Right atrium auricular region (tissue), 2 donors: ENCODE results near the gene CYP26B1. TPM values are rescaled to one million over a fixed set of nuclear protein-coding genes. Genes with fewer than 3 reads are reported as not detected.

Source experiments
- DNase-seq: peaks from one replicate; pipeline ENCODE4 v3.0.0-alpha.2; 2019; ENCODE audit warnings: low spot score
- H3K27ac ChIP-seq, 2 donors: fragments of 200-600 bp; sonication (generic); 1 replicate in 1 of 2; 2 replicates in 1 of 2; pipeline ENCODE4 v1.5.1; 2016 to 2019
- H3K27me3 ChIP-seq, 2 donors: fragments of 200-600 bp; sonication (generic); one replicate each; pipeline versions ENCODE4 v1.5.1 to v1.6.0; 2017 to 2019
- H3K36me3 ChIP-seq: fragments of 200-600 bp; sonication (generic); one replicate; pipeline ENCODE4 v1.5.1; 2016
- H3K4me1 ChIP-seq, 2 donors: fragments of 200-600 bp; sonication (generic); one replicate each; pipeline versions ENCODE4 v1.5.1 to v1.6.0; 2017 to 2019
- H3K4me3 ChIP-seq, 2 donors: fragments of 200-600 bp; sonication (generic); 1 replicate in 1 of 2; 2 replicates in 1 of 2; pipeline ENCODE4 v1.5.1; 2017 to 2019; ENCODE audit warnings: mild to moderate bottlenecking in 1 of 2, moderate library complexity in 1 of 2
- H3K9me3 ChIP-seq, 2 donors: fragments of 200-600 bp; sonication (generic); one replicate each; pipeline ENCODE4 v1.5.1; 2019
- total RNA-seq, 2 donors: library from RNA; depleted of rRNA; stranded (reverse); fragments of >200 nt; gene quantifications; one replicate each; pipeline ENCODE4 v1.1.0, GENCODE V29; 2016
- TF ChIP-seq, protein P1 (sequence below), 2 donors: fragments of 200-600 bp; sonication (generic); IDR thresholded peaks; one replicate each; pipeline ENCODE4 v1.5.1; 2019; ENCODE audit warnings: antibody characterized with exemption in 2 of 2

Gene CYP26B1
- total RNA-seq, 2 donors from 2014 or later = 2.5 to 12.8 TPM

DNA sequence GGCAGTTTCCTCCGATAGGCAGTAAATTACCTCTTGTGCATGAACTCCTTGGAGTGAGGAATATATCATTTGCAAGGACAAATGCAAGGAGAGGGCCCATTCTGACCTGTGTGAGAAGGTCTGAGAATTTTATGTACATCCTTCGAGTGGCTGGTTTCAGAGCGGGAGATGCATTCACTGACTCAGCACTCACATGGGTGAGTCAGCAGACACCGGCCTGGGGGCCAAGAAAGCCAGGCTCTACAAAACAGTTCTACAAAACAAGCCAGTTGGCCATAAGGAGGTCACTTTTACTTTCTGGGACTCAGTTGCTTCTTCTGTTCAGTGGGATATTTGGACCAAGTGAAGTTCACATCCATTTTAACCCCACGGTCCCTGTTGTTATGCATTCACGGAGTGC lies 35.3 kb downstream of the CYP26B1 start:
- no peak overlapping the region for H3K4me3 ChIP-seq
- H3K36me3 ChIP-seq = no peaks in the 10 kb centered on the region
- H3K27ac ChIP-seq = no peak overlapping the region
- TF ChIP-seq, protein P1, sequence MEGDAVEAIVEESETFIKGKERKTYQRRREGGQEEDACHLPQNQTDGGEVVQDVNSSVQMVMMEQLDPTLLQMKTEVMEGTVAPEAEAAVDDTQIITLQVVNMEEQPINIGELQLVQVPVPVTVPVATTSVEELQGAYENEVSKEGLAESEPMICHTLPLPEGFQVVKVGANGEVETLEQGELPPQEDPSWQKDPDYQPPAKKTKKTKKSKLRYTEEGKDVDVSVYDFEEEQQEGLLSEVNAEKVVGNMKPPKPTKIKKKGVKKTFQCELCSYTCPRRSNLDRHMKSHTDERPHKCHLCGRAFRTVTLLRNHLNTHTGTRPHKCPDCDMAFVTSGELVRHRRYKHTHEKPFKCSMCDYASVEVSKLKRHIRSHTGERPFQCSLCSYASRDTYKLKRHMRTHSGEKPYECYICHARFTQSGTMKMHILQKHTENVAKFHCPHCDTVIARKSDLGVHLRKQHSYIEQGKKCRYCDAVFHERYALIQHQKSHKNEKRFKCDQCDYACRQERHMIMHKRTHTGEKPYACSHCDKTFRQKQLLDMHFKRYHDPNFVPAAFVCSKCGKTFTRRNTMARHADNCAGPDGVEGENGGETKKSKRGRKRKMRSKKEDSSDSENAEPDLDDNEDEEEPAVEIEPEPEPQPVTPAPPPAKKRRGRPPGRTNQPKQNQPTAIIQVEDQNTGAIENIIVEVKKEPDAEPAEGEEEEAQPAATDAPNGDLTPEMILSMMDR (IDR thresholded peaks at IDR 0.05) = no peak
- peaks cover 0 to 11% of the 10 kb centered on the region in 2 donors for H3K4me1 ChIP-seq
- H3K27me3 ChIP-seq = no peaks in the 10 kb centered on the region
- no peaks in the 10 kb centered on the region for H3K9me3 ChIP-seq
- peak; percentile 46 for DNase-seq

DNA sequence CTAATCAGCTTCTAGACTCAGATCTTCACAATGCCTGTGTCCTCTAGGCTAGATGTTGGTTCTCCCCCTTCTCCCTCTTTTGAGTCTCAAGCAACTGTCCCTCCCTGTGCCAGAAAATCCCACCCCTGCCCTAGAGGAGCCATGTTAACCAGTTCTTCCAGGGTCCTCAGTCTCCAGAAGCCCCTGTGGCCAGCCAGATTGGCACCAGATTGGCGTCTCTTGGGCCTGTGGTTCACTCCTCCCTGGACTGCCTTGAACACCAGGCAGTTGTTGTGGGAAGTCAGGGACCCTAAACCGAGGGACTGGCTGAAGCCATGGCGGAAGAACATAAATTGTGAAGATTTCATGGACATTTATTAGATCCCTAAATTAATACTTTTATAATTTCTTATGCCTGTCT lies 36.6 kb downstream of the CYP26B1 start:
- Histone ChIP-seq H3K4me1 (peaks cover 0 to 8% of the 10 kb centered on the region in 2 donors), H3K27me3 (no peaks in the 10 kb centered on the region), H3K27ac (no peak overlapping the region), H3K36me3 (no peaks in the 10 kb centered on the region), H3K9me3 (no peaks in the 10 kb centered on the region), H3K4me3 (no peak overlapping the region)
- DNase-seq = peak; percentile 9
- TF ChIP-seq, protein P1 (IDR thresholded peaks at IDR 0.05) = no peak

DNA sequence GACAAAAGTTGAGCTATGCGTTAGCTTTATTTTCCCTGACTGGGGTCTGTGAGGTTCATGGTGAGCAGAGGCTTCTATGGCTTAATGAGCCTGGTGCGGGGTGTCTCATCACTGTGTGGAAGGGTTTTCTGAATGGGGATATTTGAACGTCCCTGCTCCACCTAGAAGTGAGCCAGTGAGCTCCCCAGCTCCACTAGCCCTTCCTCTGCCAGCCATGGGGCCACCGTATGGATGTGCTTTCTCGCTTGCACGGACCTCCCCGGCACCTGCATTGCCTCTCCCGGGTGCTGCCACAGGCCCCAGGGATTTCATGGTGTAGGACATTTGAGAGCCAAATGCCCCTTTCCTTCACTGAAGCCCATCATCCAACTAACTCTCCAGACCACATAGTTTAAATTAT lies 37.8 kb downstream of the CYP26B1 start:
- Histone ChIP-seq H3K4me1 (no peaks in the 10 kb centered on the region), H3K27ac (no peak overlapping the region), H3K4me3 (no peak overlapping the region), H3K27me3 (no peaks in the 10 kb centered on the region), H3K9me3 (no peaks in the 10 kb centered on the region), H3K36me3 (no peaks in the 10 kb centered on the region)
- TF ChIP-seq, protein P1 (IDR thresholded peaks at IDR 0.05) = no peak
- peak; percentile 18 for DNase-seq

DNA sequence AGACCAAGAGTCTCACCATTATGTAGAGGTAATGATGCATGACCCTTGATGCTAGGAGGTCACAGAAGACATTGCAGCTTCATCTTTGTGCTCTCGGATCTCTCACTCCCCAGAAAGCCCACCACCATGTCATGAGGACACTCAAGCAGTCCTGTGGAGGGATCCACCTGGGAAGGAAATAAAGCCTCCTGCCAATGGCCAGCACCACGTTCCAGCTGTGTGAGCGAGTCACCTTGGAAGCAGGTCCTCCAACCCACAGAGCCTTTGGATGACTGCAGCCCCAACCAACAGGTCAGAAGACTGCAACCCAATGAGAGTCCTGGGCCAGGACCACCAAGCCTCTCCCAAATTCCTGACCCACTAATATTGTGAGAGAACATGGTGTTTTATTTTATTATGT lies 38.4 kb downstream of the CYP26B1 start:
- DNase-seq = peak; percentile 50
- Histone ChIP-seq H3K4me1 (no peaks in the 10 kb centered on the region), H3K9me3 (no peaks in the 10 kb centered on the region)

DNA sequence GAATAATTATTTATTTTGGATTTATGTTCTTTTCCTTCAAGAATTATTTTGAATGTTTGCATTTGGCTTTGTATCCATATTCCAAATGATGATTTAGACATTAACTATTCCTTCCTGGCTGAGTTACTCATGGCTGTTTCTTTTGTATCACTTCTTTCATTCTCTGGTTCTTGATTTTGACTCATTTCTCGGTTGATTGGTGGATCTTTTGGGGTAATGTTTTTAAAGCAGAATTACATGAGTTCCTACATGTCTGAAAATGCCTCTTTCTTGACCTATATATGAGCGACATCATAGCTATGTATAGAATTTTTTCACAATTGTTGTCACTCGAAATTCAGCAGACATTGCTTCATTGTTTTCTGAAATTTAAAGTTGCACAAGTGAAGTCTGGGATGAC lies 39.5 kb downstream of the CYP26B1 start:
- Histone ChIP-seq H3K27ac (no peak overlapping the region), H3K9me3 (no peaks in the 10 kb centered on the region), H3K27me3 (no peaks in the 10 kb centered on the region), H3K36me3 (no peaks in the 10 kb centered on the region), H3K4me3 (no peak overlapping the region), H3K4me1 (no peaks in the 10 kb centered on the region)
- DNase-seq = no peak
- TF ChIP-seq, protein P1 (IDR thresholded peaks at IDR 0.05) = no peak

More for the DNA sequence above, 38.4 kb downstream of the CYP26B1 start:
- TF ChIP-seq, protein P1 (IDR thresholded peaks at IDR 0.05) = no peak
- Histone ChIP-seq H3K36me3 (no peaks in the 10 kb centered on the region), H3K27me3 (no peaks in the 10 kb centered on the region), H3K27ac (no peak overlapping the region), H3K4me3 (no peak overlapping the region)

DNA sequence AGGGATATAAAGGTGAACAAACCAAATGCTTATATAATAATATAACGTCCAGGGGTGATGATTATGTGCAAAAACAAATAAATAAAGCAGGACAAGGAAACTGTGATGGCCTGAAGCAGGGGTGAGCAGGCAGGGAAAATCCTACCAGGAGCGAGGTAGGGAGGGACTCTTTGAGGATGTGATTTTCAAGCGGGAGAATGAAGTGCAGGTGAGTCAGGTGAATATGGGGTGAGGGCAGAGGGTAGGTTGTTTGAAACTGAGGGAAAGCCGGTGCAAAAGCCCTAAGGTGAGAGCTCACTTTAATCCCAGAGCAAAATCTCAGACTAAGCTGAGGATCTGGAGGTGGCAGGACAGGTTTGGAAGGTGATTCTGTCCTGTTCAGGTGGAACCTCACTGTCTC lies 40.7 kb downstream of the CYP26B1 start:
- peak; percentile 16 for DNase-seq
- Histone ChIP-seq H3K9me3 (no peaks in the 10 kb centered on the region), H3K4me1 (no peaks in the 10 kb centered on the region), H3K27ac (no peak overlapping the region), H3K36me3 (no peaks in the 10 kb centered on the region), H3K27me3 (no peaks in the 10 kb centered on the region), H3K4me3 (no peak overlapping the region)
- TF ChIP-seq, protein P1 (IDR thresholded peaks at IDR 0.05) = no peak
